ENCODE results near the gene SVIP.

The SVIP gene

DNA sequence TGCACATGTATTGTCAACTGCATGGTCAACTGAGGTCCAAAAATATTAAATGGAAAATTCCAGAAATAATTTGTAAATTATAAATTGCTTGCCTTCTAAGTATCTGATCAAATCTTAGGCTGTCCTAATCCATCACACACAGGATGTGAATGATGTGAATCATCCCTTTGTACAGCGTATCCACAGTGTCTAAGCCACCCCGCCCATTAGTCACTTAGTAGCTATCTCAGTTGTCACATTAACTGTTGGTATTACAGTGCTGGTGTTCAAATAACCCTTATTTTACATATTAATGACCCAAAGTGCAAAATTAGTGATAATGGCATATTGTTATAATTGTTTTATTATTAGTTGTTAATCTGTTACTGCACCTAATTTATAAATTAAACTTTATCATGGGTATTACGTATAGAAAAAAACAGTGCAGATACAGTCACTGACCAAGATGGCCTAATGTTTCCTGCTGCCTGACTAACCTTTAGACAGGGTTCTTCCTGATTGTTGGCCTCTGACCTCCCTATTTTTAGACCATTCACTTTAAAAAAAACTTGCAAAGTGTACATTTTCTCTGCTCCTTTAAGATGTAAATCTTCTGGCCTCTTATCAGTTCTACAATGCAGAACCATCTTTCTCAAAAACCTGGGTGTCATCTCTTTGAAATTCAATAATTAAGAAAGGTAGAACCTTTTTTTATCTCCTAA lies 2.9 kb upstream of the SVIP start:
- ATAC-seq (ENCODE audit: low read depth) = no peak; the same call in 2 of the 3 replicates
- Histone ChIP-seq H3K27ac (ENCODE audit: poor library complexity, severe bottlenecking) (no peak overlapping the region), H3K4me1 (ENCODE audit: insufficient read depth, poor library complexity, severe bottlenecking) (peaks cover 10% of the 10 kb centered on the region), H3K4me3 (ENCODE audit: severe bottlenecking) (no peak overlapping the region), H3K27me3 (ENCODE audit: insufficient read depth, poor library complexity, severe bottlenecking) (no peaks in the 10 kb centered on the region), H3K9me3 (ENCODE audit: severe bottlenecking) (no peaks in the 10 kb centered on the region), H3K36me3 (ENCODE audit: low read depth) (no peaks in the 10 kb centered on the region)
- TF ChIP-seq, protein P1, sequence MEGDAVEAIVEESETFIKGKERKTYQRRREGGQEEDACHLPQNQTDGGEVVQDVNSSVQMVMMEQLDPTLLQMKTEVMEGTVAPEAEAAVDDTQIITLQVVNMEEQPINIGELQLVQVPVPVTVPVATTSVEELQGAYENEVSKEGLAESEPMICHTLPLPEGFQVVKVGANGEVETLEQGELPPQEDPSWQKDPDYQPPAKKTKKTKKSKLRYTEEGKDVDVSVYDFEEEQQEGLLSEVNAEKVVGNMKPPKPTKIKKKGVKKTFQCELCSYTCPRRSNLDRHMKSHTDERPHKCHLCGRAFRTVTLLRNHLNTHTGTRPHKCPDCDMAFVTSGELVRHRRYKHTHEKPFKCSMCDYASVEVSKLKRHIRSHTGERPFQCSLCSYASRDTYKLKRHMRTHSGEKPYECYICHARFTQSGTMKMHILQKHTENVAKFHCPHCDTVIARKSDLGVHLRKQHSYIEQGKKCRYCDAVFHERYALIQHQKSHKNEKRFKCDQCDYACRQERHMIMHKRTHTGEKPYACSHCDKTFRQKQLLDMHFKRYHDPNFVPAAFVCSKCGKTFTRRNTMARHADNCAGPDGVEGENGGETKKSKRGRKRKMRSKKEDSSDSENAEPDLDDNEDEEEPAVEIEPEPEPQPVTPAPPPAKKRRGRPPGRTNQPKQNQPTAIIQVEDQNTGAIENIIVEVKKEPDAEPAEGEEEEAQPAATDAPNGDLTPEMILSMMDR (IDR thresholded peaks at IDR 0.05; ENCODE audit: poor library complexity, severe bottlenecking) = no peak
- no peak for DNase-seq (ENCODE audit: low spot score)

- H3K27ac ChIP-seq (ENCODE audit: poor library complexity, severe bottlenecking) = no peak overlapping the region
- H3K4me1 ChIP-seq (ENCODE audit: insufficient read depth, poor library complexity, severe bottlenecking) = peaks cover 10% of the 10 kb centered on the region
- TF ChIP-seq, protein P1 (IDR thresholded peaks at IDR 0.05; ENCODE audit: poor library complexity, severe bottlenecking) = peak; percentile 59
- no peaks in the 10 kb centered on the region for H3K27me3 ChIP-seq (ENCODE audit: insufficient read depth, poor library complexity, severe bottlenecking)
- peaks cover 19% of the 10 kb centered on the region for H3K36me3 ChIP-seq (ENCODE audit: low read depth)
- H3K9me3 ChIP-seq (ENCODE audit: severe bottlenecking) = no peaks in the 10 kb centered on the region
- DNase-seq (ENCODE audit: low spot score) (no peak), ATAC-seq (ENCODE audit: low read depth) (no peak)
- peak overlapping the region; percentile 93 for H3K4me3 ChIP-seq (ENCODE audit: severe bottlenecking)
Measured at GRCh38 chr11:22830082-22830414, 447 bp upstream of the SVIP start.

DNA sequence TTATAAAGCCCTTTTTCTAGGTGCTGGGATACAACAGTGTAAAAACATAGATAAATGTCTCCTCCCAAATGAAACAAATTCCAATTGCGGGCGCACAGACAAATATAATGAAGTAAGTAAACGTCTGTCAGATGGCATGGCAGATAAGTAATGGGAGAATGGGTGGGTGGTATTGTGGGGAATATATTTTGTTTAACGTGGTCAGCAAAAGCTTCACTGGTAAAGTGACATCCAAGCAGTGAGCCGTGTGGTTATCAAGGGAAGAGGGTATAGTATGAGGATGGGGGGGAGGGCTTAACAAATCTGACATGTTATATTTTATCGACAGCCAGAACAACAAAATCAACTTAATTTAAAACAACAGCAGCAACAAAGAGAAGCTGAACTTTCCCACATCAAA lies 1.2 kb downstream of the SVIP start:
- DNase-seq (ENCODE audit: low spot score) = no peak
- H3K36me3 ChIP-seq (ENCODE audit: low read depth) = peaks cover 19% of the 10 kb centered on the region
- ATAC-seq (ENCODE audit: low read depth) = no peak
- TF ChIP-seq, protein P1 (IDR thresholded peaks at IDR 0.05; ENCODE audit: poor library complexity, severe bottlenecking) = no peak
- peak overlapping the region; percentile 93 for H3K4me3 ChIP-seq (ENCODE audit: severe bottlenecking)
- no peaks in the 10 kb centered on the region for H3K9me3 ChIP-seq (ENCODE audit: severe bottlenecking)
- no peaks in the 10 kb centered on the region for H3K27me3 ChIP-seq (ENCODE audit: insufficient read depth, poor library complexity, severe bottlenecking)
- peaks cover 10% of the 10 kb centered on the region for H3K4me1 ChIP-seq (ENCODE audit: insufficient read depth, poor library complexity, severe bottlenecking)
- no peak overlapping the region for H3K27ac ChIP-seq (ENCODE audit: poor library complexity, severe bottlenecking)

DNA sequence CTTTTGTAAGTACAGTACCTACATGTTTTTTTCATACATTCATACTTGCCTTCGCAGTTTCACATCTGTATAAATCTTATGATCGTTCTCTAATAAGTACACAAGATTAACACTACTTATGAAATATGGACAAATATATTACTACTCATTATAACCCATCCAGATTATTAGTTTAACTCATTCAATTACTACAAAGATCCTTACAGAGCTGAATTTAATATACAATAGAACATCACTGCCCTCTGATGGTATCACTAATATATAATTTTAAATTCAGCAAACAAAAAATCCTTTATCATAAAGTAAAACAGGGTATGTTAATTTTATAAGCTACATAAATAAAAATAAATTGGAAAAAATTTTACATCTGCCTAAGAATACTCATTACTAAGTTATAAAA lies 7.4 kb downstream of the SVIP start:
- no peaks in the 10 kb centered on the region for H3K9me3 ChIP-seq (ENCODE audit: severe bottlenecking)
- H3K27ac ChIP-seq (ENCODE audit: poor library complexity, severe bottlenecking) = no peak overlapping the region
- ATAC-seq (ENCODE audit: low read depth) (no peak), DNase-seq (ENCODE audit: low spot score) (no peak)
- H3K27me3 ChIP-seq (ENCODE audit: insufficient read depth, poor library complexity, severe bottlenecking) = no peaks in the 10 kb centered on the region
- H3K4me3 ChIP-seq (ENCODE audit: severe bottlenecking) = no peak overlapping the region
- peaks cover 27% of the 10 kb centered on the region for H3K36me3 ChIP-seq (ENCODE audit: low read depth)
- TF ChIP-seq, protein P1 (IDR thresholded peaks at IDR 0.05; ENCODE audit: poor library complexity, severe bottlenecking) = no peak
- H3K4me1 ChIP-seq (ENCODE audit: insufficient read depth, poor library complexity, severe bottlenecking) = no peaks in the 10 kb centered on the region

DNA sequence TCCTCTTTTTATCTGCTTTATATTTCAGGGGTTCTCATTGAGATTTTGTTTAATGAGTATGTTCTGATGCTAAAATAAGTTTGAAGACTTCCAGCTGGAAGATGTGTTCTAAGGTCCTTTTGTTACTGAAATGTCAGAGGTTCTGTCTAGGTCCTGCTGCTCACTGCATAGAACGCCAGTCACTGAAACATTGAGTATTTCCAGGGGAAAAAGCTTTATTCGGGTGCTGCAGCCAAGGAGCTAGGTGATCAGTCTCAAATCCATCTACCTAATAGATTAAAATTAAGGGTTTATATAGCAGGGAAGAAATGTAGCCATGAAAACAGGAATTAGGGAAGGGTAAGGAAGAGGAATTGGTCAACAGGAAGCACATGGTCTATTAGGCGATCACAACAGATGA lies 19.7 kb downstream of the SVIP start:
- no peaks in the 10 kb centered on the region for H3K9me3 ChIP-seq (ENCODE audit: severe bottlenecking)
- TF ChIP-seq, protein P1 (IDR thresholded peaks at IDR 0.05; ENCODE audit: poor library complexity, severe bottlenecking) = no peak
- no peak overlapping the region for H3K27ac ChIP-seq (ENCODE audit: poor library complexity, severe bottlenecking)
- H3K4me3 ChIP-seq (ENCODE audit: severe bottlenecking) = no peak overlapping the region
- H3K36me3 ChIP-seq (ENCODE audit: low read depth) = no peaks in the 10 kb centered on the region
- DNase-seq (ENCODE audit: low spot score) (no peak), ATAC-seq (ENCODE audit: low read depth) (no peak)
- H3K4me1 ChIP-seq (ENCODE audit: insufficient read depth, poor library complexity, severe bottlenecking) = peaks cover 6% of the 10 kb centered on the region
- H3K27me3 ChIP-seq (ENCODE audit: insufficient read depth, poor library complexity, severe bottlenecking) = no peaks in the 10 kb centered on the region

Data from RWPE2 (cell line).